ENCODE data around the gene PAIP2. TPM values are rescaled to one million over a fixed set of nuclear protein-coding genes. Genes with fewer than 3 reads are reported as not detected.

The PAIP2 gene
- total RNA-seq, 4 donors from 2014 or later, result 13.8 to 67.3 (median 36.5) TPM

DNA sequence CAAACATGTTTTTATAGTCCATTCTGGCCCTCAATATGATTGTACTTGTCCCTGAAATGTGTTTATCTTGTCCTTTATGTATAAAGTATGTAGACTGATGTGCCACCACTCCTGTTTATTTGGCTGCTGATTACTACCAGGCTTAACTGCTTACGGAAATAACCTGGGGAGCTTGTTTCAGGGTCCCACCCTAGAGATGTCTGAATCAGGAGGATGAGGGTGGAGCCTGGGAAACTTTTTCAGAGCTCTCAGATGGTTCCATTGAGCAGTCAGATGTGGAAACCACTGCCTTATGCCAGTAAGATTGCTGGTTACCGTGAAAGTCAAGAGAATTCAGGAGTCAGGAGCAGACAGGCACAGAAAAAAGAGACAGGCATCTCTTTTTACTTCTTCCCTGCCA, 22.3 kb downstream of the PAIP2 start:
- Histone ChIP-seq H3K27ac (no peak overlapping the region), H3K4me1 (no peaks in the 10 kb centered on the region), H3K4me3 (no peak overlapping the region), H3K9me3 (no peaks in the 10 kb centered on the region), H3K36me3 (peaks cover 0 to 44% (median 19%) of the 10 kb centered on the region in 4 donors), H3K27me3 (no peaks in the 10 kb centered on the region)
- intact Hi-C loops (cut with DNase I; ENCODE audit: low total_unique reads), result no loop called here
- WGBS, 2 donors (ENCODE audit: low coverage in 1 of 2), result 75 to 83% methylated on average over 2 of the region's 2 CpGs
- TF ChIP-seq EP300 (IDR thresholded peaks at IDR 0.05; ENCODE audit: low read depth) (no peak), POLR2A (IDR thresholded peaks at IDR 0.05) (no peak)
- no peak for DNase-seq
- in situ Hi-C loops (cut with MboI; ENCODE audit: low pct_ligation_motif_present in 1 of 4, low pct_unique_long_range_greater_than_20kb in 1 of 4, low sequenced_read_pairs in 3 of 4), result no loop called here

- in situ Hi-C loops (cut with MboI; ENCODE audit: low pct_ligation_motif_present in 1 of 4, low pct_unique_long_range_greater_than_20kb in 1 of 4, low sequenced_read_pairs in 3 of 4), result no loop called here
- Histone ChIP-seq H3K9me3 (no peaks in the 10 kb centered on the region), H3K4me3 (no peak overlapping the region), H3K36me3 (peaks cover 0 to 44% (median 21%) of the 10 kb centered on the region in 4 donors), H3K4me1 (no peaks in the 10 kb centered on the region), H3K27ac (no peak overlapping the region), H3K27me3 (no peaks in the 10 kb centered on the region)
- no peak for TF ChIP-seq POLR2AphosphoS5 (IDR thresholded peaks at IDR 0.05)
- TF ChIP-seq, protein P1, sequence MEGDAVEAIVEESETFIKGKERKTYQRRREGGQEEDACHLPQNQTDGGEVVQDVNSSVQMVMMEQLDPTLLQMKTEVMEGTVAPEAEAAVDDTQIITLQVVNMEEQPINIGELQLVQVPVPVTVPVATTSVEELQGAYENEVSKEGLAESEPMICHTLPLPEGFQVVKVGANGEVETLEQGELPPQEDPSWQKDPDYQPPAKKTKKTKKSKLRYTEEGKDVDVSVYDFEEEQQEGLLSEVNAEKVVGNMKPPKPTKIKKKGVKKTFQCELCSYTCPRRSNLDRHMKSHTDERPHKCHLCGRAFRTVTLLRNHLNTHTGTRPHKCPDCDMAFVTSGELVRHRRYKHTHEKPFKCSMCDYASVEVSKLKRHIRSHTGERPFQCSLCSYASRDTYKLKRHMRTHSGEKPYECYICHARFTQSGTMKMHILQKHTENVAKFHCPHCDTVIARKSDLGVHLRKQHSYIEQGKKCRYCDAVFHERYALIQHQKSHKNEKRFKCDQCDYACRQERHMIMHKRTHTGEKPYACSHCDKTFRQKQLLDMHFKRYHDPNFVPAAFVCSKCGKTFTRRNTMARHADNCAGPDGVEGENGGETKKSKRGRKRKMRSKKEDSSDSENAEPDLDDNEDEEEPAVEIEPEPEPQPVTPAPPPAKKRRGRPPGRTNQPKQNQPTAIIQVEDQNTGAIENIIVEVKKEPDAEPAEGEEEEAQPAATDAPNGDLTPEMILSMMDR (IDR thresholded peaks at IDR 0.05), result no peak
- no peak for TF ChIP-seq EP300 (IDR thresholded peaks at IDR 0.05; ENCODE audit: low read depth)
- TF ChIP-seq POLR2A (IDR thresholded peaks at IDR 0.05), result no peak
- no peak for DNase-seq
- intact Hi-C loops (cut with DNase I; ENCODE audit: low total_unique reads), result no loop called here
- WGBS, 2 donors (ENCODE audit: low coverage in 1 of 2), result 61 to 72% methylated on average over 2 of the region's 2 CpGs
Observed at GRCh38 chr5:139364466-139364865, 22.8 kb downstream of the PAIP2 start.

DNA sequence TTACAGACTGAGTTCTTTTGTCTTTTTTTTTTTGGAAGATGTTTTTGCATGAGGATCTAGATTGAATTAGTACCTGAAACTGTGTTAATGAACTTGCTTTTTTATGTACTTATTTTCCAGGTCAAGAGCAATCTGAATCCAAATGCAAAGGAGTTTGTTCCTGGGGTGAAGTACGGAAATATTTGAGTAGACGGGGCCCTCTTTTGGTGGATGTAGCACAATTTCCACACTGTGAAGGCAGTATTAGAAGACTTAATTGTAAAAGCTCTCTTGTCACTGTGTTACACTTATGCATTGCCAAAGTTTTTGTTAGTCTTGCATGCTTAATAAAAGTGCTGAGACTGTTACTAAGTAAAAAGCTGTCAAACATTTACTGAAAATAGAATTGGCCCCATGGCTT, 27.0 kb downstream of the PAIP2 start:
- no peak for TF ChIP-seq EP300 (IDR thresholded peaks at IDR 0.05; ENCODE audit: low read depth)
- no peak for TF ChIP-seq POLR2A (IDR thresholded peaks at IDR 0.05)
- TF ChIP-seq, protein P1 (IDR thresholded peaks at IDR 0.05), result no peak
- TF ChIP-seq POLR2AphosphoS5 (IDR thresholded peaks at IDR 0.05), result no peak
- intact Hi-C loops (cut with DNase I; ENCODE audit: low total_unique reads) (no loop called here), in situ Hi-C loops (cut with MboI; ENCODE audit: low pct_ligation_motif_present in 1 of 4, low pct_unique_long_range_greater_than_20kb in 1 of 4, low sequenced_read_pairs in 3 of 4) (no loop called here)
- H3K36me3 ChIP-seq, result peaks cover 0 to 46% (median 21%) of the 10 kb centered on the region in 4 donors
- H3K9me3 ChIP-seq, result no peaks in the 10 kb centered on the region
- WGBS, 2 donors (ENCODE audit: low coverage in 1 of 2), result 71 to 83% methylated on average over 2 of the region's 2 CpGs
- peaks cover 4 to 10% (median 7%) of the 10 kb centered on the region in 4 donors for H3K4me1 ChIP-seq
- no peaks in the 10 kb centered on the region for H3K27me3 ChIP-seq
- H3K4me3 ChIP-seq, result no peak overlapping the region
- DNase-seq, result no peak
- H3K27ac ChIP-seq, result no peak overlapping the region

GRCh38 chr5:139369181-139369580, 27.5 kb downstream of the PAIP2 start:
- in situ Hi-C loops (cut with MboI; ENCODE audit: low pct_ligation_motif_present in 1 of 4, low pct_unique_long_range_greater_than_20kb in 1 of 4, low sequenced_read_pairs in 3 of 4) (no loop called here), intact Hi-C loops (cut with DNase I; ENCODE audit: low total_unique reads) (no loop called here)
- Histone ChIP-seq H3K27me3 (no peaks in the 10 kb centered on the region), H3K27ac (no peak overlapping the region), H3K9me3 (no peaks in the 10 kb centered on the region), H3K4me1 (peaks cover 10 to 16% (median 13%) of the 10 kb centered on the region in 4 donors), H3K4me3 (no peak overlapping the region), H3K36me3 (peaks cover 0 to 42% (median 18%) of the 10 kb centered on the region in 4 donors)
- WGBS, 2 donors (ENCODE audit: low coverage in 1 of 2), result 88 to 92% methylated on average over 1 of the region's 1 CpG
- TF ChIP-seq POLR2A (IDR thresholded peaks at IDR 0.05) (no peak), POLR2AphosphoS5 (IDR thresholded peaks at IDR 0.05) (no peak), EP300 (IDR thresholded peaks at IDR 0.05; ENCODE audit: low read depth) (no peak)
- TF ChIP-seq, protein P1 (IDR thresholded peaks at IDR 0.05), result no peak
- no peak for DNase-seq

All from transverse colon (tissue), 4 donors.